Panc1 (cell line): Measurements from ENCODE around the gene ABCA1. TPM values are rescaled to one million over a fixed set of nuclear protein-coding genes. Genes with fewer than 3 reads are reported as not detected.

Source experiments
- ATAC-seq: fragments of 200-7000 bp; cut with Tn5 transposase; 2 replicates; pipeline ENCODE4 v1.9.1; 2020; ENCODE audit warnings: mild to moderate bottlenecking, moderate library complexity
- BruUV-seq: library from RNA; stranded (reverse); fragments of 400-500 nt; replicated peaks from 2 replicates; lab custom pipeline; 2021; lab: Mats Ljungman, UMichigan
- CTCF ChIA-PET: fragments of 300-600 bp; sonication (Branson Sonifier 250); formaldehyde crosslinking; loops from one replicate; lab custom pipeline; 2022; ENCODE audit warnings: antibody characterized with exemption; lab: Charles Lee
- POLR2A ChIA-PET: fragments of 300-600 bp; sonication (Branson Sonifier 250); formaldehyde crosslinking; loops from one replicate; lab custom pipeline; 2022; ENCODE audit warnings: antibody characterized with exemption; lab: Charles Lee
- DNase-seq: peaks from one replicate; pipeline ENCODE4 v3.0.0-alpha.2; 2010; ENCODE audit warnings: low read depth, low spot score
- H3K27ac ChIP-seq: 2 replicates; pipeline ENCODE4 v1.5.1; 2011; ENCODE audit warnings: mild to moderate bottlenecking, low read length, inconsistent platforms
- H3K27me3 ChIP-seq: fragments of 200-500 bp; sonication (Bioruptor generic); 2 replicates; pipeline ENCODE4 v1.6.0; 2014; ENCODE audit warnings: low read length, inconsistent platforms; ENCODE audit not compliant: control insufficient read depth, insufficient read depth
- H3K36me3 ChIP-seq: fragments of 200-500 bp; sonication (Bioruptor generic); 2 replicates; pipeline ENCODE4 v1.5.1; 2014; ENCODE audit warnings: inconsistent platforms, mild to moderate bottlenecking, low read length, moderate library complexity; ENCODE audit not compliant: control insufficient read depth, insufficient read depth
- H3K4me1 ChIP-seq: 2 replicates; pipeline ENCODE4 v1.5.1; 2011; ENCODE audit warnings: inconsistent platforms, mild to moderate bottlenecking, low read length, moderate library complexity; ENCODE audit not compliant: control insufficient read depth, insufficient read depth
- H3K4me3 ChIP-seq, 2 experiments: 2 replicates each; pipeline ENCODE4 v1.5.1; 2011 to 2012; ENCODE audit warnings: low read depth in 2 of 2, low read length in 2 of 2, mild to moderate bottlenecking in 2 of 2, inconsistent platforms in 1 of 2, moderate library complexity in 1 of 2
- H3K9me3 ChIP-seq: fragments of 200-500 bp; sonication (Bioruptor generic); 2 replicates; pipeline ENCODE4 v1.5.1; 2014; ENCODE audit warnings: low read depth, mild to moderate bottlenecking, inconsistent platforms, low read length, moderate library complexity; ENCODE audit not compliant: control insufficient read depth, insufficient read depth
- CTCF ChIP-seq: fragments of 450-650 bp; IDR thresholded peaks from 2 replicates; pipeline ENCODE4 v1.5.1; 2017; ENCODE audit warnings: mild to moderate bottlenecking
- POLR2AphosphoS5 ChIP-seq: IDR thresholded peaks from 2 replicates; pipeline ENCODE4 v1.6.1; 2012; ENCODE audit warnings: mild to moderate bottlenecking, low read depth, low read length, moderate library complexity
- REST ChIP-seq, 2 experiments: IDR thresholded peaks; 2 replicates each; pipeline ENCODE4 v1.6.1; 2011 to 2012; ENCODE audit warnings: low read depth in 2 of 2, control low read depth in 1 of 2, low read length in 1 of 2, mild to moderate bottlenecking in 1 of 2, moderate library complexity in 1 of 2; ENCODE audit not compliant: insufficient read depth in 1 of 2
- SIN3A ChIP-seq: IDR thresholded peaks from 2 replicates; pipeline ENCODE4 v1.6.1; 2012; ENCODE audit warnings: low read depth, mild to moderate bottlenecking, low read length, moderate library complexity, borderline replicate concordance; ENCODE audit not compliant: insufficient read depth
- TCF7L2 ChIP-seq: IDR thresholded peaks from 2 replicates; pipeline ENCODE4 v1.6.1; 2011; ENCODE audit warnings: mild to moderate bottlenecking, low read depth, low read length, inconsistent platforms
- in situ Hi-C: cut with HindIII; loops from 2 replicates; pipeline ENCODE4 v1.10.0; 2016; ENCODE audit warnings: low sequenced_read_pairs, low pct_unique_long_range_greater_than_20kb
- intact Hi-C: fragments of 100-400 bp; cut with micrococcal nuclease; formaldehyde crosslinking; loops from one replicate; pipeline ENCODE4 v1.10.0; 2022; ENCODE audit not compliant: unreplicated experiment
- total RNA-seq: library from RNA; stranded (reverse); gene quantifications from one replicate; pipeline ENCODE4 v1.2.1, GENCODE V29; 2021; ENCODE audit not compliant: unreplicated experiment

The ABCA1 gene
- total RNA-seq, 1 experiment from 2014 or later = 2.6 TPM

GRCh38 chr9:104738452-104738851, 189.5 kb downstream of the ABCA1 start:
- ATAC-seq = no peak
- ChIA-PET CTCF (no interaction called here), POLR2A (no interaction called here)
- no peak for DNase-seq
- TF ChIP-seq SIN3A (no peak), REST (IDR thresholded peaks at IDR 0.05; ENCODE audit: insufficient read depth in 1 of 2, low read depth in 2 of 2, low read length in 1 of 2) (no peak), TCF7L2 (no peak), CTCF (no peak), POLR2AphosphoS5 (no peak)
- no peaks in the 10 kb centered on the region for H3K4me1 ChIP-seq
- no peaks in the 10 kb centered on the region for H3K9me3 ChIP-seq
- no peak overlapping the region for H3K27ac ChIP-seq
- intact Hi-C loops (no loop called here), in situ Hi-C loops (no loop called here)
- no peaks in the 10 kb centered on the region for H3K36me3 ChIP-seq
- no TSS peak for BruUV-seq
- no peaks in the 10 kb centered on the region for H3K27me3 ChIP-seq
- H3K4me3 ChIP-seq = no peak overlapping the region

Other genes with a start within 250 kb of the ABCA1 start
- gene OR13D1, start 233.6 kb downstream of the ABCA1 start, total RNA-seq = not detected
- 17.4 TPM for gene NIPSNAP3A, start 180.5 kb downstream of the ABCA1 start, total RNA-seq
- 1.2 TPM for gene NIPSNAP3B, start 164.0 kb downstream of the ABCA1 start, total RNA-seq